Kidney glomerular epithelial cell (primary cell): ENCODE measurements around the gene ACACA.
A peak's percentile ranks its signal among the peaks of the same experiment; 100 is the strongest.
"Not testable (repeated sequence)": the region's sequence is repeated elsewhere in the genome, so short reads cannot be mapped to it uniquely, and the experiment has no call there.

Experiments
- DNase-seq: peaks from one replicate; lab custom pipeline; 2025; lab: John Stamatoyannopoulos, UW

The ACACA gene

GRCh38 chr17:37098152-37098551 is 308.5 kb downstream of the ACACA start:
- DNase-seq: no peak

- no peak for DNase-seq
Observed at GRCh38 chr17:37097154-37097553, 309.5 kb downstream of the ACACA start.

DNA sequence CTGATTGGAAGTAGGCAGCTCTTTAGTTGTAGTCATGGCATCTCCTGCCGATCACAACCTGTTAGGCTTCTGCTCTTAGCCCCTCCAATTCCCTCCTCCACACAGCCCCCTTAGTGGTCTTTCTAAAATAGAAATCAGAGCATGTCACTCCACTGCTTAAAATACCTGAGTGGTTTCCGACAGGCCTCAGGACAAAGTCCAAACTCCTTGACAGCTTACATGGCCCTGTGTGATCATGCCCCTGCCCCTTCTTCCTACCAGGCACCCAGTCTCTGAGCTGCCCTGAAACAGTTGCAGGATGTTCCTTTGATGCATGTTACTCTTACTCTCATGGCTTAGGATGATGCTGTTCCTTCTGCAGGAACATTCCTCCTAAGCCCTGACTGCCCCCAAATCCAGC is 310.6 kb downstream of the ACACA start:
- no peak for DNase-seq

GRCh38 chr17:37094391-37094790 is 312.2 kb downstream of the ACACA start:
- no peak for DNase-seq

DNA sequence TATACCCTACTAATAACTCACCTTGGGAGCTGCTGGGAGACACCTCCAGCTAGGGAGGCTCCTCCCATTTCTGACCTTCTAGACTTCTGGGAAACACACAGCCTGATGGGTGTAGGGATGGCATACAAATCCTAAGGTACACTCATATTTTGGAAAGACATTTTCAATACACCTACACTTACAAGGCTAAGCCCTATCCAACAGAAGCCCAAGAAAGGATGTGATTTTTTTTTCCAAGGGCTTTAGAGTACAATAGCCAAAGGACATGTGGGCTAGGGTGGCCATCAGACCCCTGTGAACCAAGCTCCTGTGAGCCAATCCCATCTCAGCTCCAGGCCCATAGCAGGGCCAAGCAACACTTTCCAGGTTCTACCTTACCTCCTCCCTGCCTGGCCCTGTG is 313.9 kb downstream of the ACACA start:
- DNase-seq: no peak

DNA sequence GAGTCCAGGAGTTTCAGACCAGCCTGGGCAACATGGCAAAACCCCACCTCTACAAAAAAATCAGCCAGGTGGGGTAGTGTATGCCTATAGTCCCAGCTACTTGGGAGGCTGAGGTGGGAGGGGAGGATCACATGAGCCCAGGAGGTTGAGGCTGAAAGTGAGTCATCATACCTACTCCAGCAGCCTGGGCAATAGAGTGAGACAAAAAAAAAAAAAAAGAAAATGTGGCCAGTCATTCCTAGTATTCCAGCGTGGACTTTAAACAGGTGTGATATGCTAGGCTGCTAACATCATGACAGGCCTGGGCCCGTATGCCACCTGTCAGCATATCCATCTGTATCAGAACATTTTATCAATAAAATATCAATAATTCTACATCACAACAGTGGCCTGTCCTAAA is 314.6 kb downstream of the ACACA start:
- DNase-seq: peak; percentile 25

DNA sequence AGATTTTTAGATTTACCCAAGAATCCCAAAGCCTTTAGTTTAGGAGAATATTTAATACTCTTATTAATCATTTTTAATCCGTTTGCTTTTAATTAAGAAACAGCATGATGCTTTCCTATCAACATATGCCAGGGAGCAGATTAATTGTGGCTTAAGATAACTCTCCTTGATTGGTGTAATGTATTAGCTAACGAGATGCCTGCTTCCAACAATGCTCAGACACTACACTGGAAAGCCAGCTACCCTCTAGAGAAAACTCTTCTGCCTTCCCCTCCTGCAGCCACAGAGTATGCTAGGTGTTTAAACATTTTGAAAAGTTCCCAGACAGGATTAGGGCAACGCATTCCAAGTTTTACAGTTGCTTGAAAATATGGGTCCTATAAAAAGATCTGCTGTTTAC is 315.7 kb downstream of the ACACA start:
- DNase-seq: no peak

- DNase-seq: no peak
Observed at GRCh38 chr17:37089956-37090355, 316.7 kb downstream of the ACACA start.

DNA sequence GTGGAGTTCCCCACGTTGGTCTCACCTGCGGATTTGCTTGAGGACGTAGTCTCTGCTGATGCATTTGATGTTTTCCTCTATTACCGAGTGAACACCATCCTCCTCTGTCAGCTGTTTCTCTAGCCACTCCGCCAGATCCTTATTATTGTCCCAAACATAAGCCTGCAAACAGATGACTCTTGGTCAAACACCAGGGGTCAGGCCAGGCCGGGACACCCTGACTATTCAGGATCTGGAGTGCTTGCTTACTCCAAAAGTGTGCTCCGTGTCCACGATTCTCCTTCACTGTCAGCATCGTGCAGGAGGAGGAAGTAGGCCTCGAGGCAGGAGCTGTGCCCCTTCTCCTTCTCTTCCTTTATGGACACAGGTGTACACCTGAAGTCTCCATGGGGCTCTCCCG is 317.7 kb downstream of the ACACA start:
- DNase-seq: no peak

DNA sequence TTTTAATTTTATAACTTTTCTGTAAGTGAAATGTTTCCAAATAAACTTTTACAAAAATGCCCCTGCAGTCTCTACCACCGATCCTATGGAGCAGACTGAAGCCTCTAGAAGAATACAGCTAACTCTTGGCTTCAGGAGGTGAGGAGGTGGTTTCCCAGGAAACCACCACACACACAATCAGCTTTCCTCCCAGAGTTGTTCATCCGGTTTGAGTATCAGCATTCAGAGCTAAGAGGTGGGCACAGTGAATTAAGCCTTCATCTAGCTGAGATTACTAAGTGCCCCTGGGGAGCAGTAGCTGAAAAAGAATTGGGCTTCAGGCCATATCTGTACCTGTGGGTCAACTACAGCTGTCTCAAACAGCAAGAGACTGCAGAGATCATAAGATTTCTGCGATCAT is 318.2 kb downstream of the ACACA start:
- no peak for DNase-seq

GRCh38 chr17:37087683-37088082 is 319.0 kb downstream of the ACACA start:
- no peak for DNase-seq

DNA sequence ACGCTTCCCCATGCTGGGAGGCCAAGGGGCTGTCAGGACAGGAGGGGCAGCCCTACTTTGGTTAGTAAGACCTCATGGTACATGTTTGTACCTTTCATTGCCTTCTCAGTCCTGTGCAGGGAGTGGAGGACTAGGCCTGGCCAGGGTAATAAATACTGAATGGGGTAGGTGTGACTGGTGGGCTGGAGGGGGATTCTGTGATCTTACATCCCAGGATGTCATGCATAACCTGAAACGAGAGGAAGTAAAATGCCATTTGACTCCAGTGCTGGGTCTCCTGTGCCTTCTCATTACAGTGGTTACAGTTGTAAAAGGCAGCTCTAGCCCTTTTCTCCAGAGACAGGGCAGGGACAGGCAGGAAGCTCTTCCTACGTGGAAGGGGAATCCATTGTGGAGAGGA is 319.7 kb downstream of the ACACA start:
- no peak for DNase-seq

DNA sequence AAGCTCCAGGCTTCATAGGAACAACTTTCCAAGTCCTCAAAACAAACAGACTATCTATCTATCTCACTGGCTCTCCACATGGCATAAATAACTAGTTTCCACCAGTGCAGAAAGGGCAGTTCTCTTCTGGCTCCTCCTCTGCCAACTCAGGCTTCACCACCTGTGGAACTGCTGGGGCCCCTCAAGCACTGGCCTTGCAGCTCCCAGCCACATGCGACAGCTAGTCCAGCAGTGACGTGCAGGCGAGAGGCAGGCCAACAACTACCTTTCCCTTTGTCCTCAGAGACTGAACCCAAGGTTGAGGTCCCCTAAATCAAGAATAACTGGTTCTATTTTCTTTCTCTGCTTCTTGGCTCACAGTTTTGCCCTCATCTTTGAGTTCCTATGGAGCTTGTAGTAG is 320.3 kb downstream of the ACACA start:
- no peak for DNase-seq

- no peak for DNase-seq
Observed at GRCh38 chr17:37084372-37084771, 322.3 kb downstream of the ACACA start.

DNA sequence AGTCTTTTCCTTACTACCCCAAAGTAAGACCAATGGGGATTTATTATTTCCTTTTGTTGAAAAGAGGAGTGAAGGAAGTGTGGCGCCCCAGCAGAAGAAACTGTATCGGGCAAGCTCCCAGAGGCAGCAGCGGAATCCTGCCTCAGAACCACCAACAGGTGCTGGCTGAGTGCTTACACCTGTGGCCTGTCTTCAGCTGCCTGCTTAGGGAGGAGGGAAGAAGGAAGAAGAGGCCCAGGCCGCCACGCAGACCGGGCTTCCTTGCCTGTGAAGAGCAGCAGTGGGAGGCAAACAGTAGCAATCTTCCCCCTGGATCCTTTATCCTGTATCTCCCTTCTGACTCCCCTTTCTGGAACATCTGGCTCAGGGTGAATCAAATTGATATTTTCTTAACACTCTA is 323.2 kb downstream of the ACACA start:
- DNase-seq: no peak

- DNase-seq: no peak
Observed at GRCh38 chr17:37082985-37083384, 323.7 kb downstream of the ACACA start.

GRCh38 chr17:37082311-37082860 is 324.2 kb downstream of the ACACA start:
- no peak for DNase-seq

- DNase-seq: no peak
Observed at GRCh38 chr17:37081287-37081686, 325.3 kb downstream of the ACACA start.

DNA sequence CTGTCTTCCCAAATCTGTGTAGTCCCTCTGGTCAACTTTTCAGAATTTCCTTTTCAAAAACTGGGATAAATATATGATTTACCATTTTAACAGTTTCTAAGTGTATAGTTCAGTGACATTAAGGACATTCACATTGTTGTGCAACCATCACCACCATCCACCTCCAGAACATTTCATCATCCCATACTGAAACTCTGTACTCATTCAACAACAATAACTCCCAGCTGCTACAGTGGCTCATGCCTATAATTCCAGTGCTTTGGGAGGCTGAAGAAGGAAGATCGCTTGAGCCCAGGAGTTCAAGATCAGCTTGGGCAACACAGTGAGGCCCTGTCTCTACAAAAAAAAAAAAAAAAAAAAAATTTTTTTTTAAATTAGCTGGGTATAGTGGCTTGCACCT is 326.9 kb downstream of the ACACA start:
- DNase-seq: no peak

- DNase-seq: no peak
Observed at GRCh38 chr17:37079065-37079708, 327.4 kb downstream of the ACACA start.

DNA sequence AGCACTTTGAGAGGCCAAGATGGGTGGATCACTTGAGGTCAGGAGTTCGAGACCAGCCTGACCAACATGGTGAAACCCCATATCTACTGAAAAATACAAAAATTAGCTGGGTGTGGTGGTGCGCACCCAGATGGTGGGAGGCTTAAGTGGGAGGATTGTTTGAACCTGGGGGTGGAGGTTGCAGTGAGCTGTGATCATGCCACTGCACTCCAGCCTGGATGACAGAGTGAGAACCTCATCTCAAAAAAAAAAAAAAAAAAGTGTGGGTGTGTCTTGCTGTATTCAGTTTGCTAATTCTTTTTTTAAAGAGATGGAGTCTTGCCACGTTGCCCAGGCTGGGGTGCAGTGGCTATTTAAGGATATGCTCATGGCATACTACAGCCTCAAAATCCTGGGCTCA is 333.2 kb downstream of the ACACA start:
- not testable (repeated sequence) for DNase-seq

DNA sequence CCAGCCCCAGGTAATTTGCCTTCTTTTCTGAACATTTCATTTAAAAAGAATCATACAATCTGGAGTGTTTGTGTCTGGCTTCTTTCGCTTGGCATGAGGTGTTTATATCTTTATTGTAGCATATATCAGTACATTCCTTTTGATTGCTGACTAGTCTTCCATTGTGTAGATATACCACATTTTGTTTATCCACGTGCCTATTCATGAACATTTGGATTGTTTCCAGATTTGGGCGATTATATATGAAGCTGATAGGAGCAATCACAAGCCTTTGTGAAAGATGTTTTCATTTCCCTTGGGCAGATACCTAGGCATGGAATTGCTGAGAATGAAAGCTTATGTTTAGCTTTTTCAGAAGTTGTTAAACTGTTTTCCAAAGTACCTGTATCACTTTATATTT is 337.5 kb downstream of the ACACA start:
- DNase-seq: no peak

- no peak for DNase-seq
Observed at GRCh38 chr17:37068266-37068665, 338.4 kb downstream of the ACACA start.

DNA sequence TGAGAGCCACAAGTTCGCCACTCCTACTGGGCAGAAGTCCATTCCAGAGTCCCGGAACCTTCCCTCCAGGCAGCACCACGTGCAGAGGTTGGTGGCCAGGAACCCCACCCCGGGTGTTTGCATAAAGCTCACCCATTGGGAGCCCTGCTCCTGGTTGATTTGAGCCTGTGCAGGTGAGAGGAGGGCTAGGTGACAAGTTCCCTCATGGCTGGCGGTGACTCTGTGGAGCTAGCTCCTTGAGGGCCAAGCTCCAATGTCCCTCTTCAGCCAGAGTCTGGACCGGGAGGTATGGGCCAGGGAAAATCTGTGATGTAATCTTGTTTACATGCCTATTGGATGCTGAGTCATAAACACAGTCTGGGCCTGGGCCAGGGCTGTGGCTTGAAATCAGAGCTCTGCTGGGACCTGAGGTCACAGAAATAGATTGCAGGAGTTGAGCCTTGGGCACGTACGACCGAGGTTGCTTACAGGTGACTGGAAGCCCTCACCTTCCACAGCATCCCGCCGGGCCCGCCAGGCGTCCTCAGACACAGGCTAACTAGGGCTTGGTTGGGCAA is 339.0 kb downstream of the ACACA start:
- no peak for DNase-seq
